HG02852 (cell line): Measurements from ENCODE around the gene DNMT3A.

ENCODE experiments used
- ATAC-seq: cut with Tn5 transposase; IDR thresholded peaks from one replicate; pipeline ENCODE4 v1.9.1; 2021; ENCODE audit warnings: mild to moderate bottlenecking, moderate library complexity; ENCODE audit not compliant: unreplicated experiment

The DNMT3A gene

DNA sequence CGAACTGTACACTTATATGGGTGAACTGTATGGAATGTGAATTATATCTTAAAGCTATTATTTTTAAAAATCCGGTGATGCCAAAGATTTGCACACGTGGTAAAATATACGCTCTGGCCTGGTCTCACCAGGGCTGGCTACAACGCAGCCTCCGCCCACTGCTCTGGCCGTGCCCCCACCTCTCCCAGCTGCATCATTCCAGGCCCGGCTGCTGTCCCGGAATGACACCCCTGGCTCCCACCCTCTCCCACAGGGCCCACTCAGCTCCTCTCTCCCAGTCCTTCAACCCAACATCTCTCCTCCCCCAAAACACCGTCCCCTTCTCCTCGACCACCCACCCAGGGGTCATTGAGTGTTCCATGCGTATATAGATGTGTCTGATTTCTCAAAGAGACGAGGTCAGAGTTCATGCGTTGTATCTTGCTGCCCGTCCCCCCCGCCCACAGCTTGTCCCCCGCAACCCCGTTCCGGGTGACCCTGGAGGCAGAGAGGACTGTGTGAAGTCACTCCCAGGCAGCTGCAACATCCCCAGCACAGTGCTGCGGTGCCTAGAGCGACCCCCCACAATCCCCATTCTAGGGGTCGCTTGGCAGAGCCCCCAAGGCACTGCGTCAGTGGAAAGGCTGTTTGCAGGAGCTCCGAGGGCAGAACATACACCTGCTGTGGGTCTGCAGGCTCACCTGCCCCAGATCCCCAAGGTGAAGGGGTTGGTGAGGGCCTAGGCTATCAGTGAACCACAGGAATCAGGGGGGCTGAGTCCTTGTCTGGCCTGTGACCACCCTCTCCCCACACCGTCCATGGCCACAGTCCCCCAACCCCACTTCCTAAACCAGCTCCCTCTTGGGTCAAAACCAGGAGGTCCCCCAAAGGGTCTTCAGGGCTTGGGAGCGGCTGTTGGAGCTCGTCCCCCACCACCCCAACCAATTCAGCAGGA is 13.3 kb downstream of the DNMT3A start:
- ATAC-seq = no peak

DNA sequence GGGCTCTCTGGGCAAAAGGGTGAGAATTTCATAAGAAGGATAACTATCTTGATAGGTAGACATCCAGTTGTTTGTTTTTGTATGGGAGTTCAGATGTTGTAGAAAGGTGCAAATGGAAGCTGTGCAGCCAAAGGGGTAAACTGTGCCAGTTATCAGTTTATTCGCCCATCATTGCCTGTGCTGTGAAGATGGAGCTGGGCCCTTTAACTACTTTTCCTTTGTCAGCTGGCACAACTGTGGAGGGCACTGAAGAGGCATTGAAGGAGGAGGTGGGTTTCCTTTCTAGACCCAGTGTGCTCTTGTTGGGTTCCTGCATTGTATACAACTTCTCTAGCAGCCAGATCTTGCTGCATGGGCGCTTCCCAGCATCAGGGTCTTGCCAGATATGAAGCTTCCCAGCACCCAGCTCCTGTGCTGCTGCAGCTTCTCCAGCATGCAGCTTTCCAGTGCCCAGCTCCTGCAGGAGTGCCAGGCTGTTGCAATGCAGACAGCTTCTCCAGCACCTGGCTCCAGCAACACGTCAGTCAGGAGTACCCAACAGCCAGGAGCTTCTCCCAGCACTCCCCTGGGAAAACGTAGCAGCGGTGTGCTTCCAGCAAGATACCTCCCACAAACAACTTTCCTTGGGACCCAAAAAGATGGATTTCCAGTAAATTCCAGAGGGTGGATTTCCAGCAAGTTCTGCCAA is 15.3 kb downstream of the DNMT3A start:
- ATAC-seq = no peak

DNA sequence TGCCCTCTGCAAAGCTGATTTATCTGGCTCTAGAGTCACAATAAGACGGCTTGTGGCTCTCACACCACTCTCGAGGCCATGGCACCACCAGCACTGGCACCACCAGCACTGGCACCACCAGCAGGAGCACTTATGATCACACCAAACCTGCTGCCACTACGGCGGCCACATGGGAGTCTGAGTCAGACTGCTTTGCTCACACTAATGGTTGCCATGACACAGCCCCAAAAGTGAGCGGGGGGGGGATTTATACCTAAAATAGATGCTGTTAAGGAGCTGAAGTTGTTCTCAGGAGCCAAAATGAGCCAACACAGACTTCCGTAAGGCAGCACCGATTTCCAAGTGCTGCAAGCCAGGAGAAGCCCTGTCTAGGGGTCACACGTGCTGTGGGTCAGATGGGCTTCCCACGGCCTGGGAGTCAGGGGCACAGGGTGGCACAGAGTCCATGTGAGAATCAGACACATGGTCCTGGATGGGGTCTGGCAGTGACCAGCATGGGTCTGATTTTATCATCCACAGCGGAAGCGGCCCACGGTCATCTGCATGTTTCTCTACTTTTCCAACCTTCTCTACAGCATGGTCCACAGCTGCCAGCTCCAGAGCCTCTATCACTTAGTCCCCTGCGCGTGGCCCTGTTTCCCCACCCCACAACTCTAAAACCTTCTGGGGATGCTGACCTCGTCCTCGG is 16.7 kb downstream of the DNMT3A start:
- ATAC-seq = no peak

DNA sequence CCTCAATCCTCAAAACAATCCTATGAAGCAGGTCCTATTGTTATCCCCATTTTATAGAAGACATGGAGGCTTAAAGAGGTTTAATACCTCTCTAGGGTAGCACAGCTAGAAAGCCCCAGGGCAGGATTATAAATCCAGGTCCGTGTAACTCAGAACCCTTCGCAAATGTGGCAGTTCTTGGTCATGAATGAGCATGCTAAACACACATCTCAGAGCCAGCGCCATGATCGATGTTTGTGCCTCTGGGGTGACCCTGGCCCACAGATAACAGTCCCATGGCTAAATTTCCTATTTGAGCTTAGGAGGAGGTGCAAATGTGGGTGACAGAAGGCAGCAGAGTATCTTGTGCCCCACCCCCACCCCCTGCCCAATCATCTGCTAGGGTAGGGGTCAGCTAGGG is 17.5 kb downstream of the DNMT3A start:
- ATAC-seq = no peak

DNA sequence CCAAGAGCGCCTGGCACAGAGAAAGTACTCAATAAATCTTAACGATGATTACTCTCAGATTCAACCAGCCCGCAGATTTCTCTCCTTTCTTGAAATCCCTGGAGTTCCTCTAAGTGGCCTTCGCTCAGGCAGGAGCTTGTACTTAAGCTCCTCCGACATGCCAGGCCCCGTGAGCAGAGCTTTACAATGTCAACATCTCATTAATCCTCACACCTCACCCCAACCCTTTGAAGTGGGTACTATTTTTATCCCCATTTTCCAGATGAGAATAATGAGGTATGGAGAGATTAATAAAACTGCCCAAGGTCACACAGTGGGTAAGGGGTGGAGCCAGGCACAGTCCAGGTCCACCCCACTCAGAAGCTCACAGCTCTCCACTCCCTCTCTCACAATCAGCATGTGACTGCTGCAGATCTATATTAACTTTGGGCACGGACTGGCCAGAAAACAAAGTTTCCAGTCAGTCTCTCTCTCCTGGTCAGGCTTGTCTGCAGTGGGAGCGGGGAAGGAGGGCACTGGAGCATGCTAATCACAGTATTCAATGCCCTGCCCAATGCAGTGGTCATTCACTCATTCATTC is 18.0 kb downstream of the DNMT3A start:
- no peak for ATAC-seq

DNA sequence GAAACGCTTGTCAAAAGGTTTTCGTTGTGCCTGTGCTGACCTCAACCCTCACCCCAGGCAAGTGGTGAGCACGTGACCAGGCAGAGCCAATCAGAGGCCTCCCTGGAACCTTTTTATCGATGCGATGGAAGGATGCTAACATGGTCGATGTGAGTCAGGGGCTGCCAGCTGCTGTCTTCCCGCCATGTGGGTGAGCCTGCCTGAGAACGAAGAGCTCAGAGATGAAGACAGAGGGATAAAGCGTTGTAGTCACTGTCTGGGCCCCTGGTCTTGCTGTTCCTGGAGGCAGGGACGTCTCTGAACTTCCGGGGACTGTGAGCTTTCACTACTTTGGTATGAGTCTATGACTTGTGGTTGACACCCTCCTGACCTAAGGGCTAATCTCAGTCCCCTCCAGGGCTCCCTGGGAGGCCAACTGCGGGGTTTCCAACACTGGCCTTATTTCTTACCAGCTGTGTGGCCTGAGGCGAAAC is 18.6 kb downstream of the DNMT3A start:
- ATAC-seq = no peak

DNA sequence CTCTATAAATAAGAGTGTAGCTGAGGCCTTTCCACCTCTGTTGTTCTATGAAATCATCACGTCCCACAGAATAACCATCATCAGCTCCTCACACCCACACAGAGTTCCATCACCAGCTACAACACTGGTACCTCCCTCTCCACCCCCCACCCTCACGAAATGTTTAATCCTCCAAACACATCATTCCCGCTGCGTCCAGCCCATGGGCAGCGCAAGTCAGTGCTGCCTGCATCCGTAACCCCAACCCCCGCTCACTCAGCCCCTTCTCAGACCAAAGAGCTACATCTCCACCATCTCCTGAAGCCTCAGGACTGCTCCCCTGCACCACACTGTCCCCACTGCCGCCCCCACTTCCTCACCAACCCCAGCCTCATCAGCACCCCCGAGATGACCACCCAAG is 19.4 kb downstream of the DNMT3A start:
- ATAC-seq = no peak

DNA sequence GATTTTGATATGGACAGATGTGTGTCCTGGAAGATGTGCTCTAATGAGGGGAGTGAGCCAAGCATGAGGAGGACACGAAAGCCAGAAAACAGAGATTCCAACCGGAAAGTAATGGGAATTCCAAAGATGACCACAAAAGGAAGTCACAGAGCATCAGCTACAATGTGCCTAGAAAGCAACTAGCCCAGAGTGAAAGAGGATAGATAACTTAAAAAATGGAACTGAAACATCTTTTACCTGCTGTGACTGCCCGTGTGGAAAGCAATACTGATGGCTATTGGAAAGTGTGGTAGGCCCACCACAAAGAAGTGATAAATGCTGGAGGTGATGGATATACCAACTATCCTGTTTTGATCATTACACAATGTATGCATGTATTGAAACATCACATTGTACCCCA is 21.6 kb downstream of the DNMT3A start:
- no peak for ATAC-seq

DNA sequence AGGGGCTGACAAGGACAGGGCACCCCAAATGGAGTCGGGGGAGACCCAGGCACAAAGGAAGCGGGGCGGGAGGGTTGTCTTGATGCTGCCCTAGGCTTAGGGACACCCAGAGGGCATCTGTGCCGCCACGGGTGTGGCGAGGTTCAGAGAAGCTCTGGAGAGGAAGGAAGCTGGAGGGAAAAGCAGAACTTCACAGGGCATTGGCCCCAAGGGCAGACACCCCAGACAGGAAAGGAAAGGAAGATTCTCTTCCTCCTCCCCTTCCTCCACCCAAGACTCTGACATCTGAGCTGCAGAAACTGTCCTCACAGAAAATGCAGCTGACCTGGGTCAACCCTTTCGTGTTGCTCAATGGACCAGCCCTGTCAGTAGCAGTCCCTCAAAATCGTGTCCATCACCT is 25.6 kb downstream of the DNMT3A start:
- no peak for ATAC-seq

DNA sequence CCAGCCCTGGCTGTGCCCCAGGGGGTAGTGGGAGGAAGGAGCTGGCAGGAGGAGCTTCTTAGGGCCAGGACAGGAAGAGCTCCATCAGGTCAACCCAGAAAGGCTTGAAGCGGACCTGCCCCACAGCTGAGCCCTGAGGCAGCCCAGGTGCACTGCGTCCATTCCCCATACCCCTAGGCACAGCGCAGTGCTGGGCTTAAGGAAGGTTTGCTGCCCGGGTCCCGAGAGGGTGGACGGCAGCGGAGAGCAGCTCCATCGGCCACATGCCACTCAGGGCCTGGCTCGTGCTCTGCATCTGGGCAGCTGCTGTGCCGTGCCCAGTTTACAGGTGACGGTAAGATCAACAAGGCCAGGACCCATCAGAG is 26.4 kb downstream of the DNMT3A start:
- ATAC-seq = no peak

DNA sequence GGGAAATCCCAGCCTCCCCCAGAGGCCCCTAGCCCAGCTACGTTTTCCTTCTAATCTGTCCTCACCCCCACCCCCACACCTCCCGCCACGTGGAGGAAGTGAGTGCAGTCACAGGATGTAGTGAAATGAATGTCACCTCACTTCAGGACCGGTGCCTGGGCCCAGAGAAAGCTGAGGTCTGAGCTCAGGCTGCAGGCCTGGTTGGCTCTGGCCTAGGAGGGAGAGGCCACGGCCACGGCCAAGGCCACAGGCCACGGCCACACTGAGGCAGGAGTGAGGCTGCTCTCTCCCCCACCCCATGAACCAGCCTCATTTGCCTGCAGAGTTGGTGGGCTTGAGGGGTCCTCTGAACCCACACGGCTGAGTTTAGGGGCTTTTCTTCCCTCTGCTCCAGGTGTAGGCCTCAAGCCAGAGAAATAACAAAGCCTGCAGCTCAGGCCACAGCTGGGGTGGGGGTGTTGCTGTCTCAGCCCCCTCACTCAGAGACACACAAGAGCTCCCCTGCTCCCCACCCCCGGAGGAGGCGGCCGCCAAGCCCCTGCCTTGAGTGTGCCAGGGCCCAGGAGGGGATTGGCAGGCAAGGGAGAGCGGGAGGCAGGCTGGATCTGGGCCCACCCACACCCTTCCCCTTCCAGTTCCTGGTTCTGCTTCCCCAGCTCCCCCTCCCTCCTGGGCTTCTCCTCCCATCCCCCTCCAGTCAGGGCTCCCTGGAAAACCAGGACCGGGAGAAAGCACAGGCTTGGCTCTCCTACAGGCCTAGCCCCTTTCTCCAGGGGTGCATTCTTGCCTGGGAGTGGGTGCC is 27.0 kb downstream of the DNMT3A start:
- ATAC-seq = peak; percentile 86

DNA sequence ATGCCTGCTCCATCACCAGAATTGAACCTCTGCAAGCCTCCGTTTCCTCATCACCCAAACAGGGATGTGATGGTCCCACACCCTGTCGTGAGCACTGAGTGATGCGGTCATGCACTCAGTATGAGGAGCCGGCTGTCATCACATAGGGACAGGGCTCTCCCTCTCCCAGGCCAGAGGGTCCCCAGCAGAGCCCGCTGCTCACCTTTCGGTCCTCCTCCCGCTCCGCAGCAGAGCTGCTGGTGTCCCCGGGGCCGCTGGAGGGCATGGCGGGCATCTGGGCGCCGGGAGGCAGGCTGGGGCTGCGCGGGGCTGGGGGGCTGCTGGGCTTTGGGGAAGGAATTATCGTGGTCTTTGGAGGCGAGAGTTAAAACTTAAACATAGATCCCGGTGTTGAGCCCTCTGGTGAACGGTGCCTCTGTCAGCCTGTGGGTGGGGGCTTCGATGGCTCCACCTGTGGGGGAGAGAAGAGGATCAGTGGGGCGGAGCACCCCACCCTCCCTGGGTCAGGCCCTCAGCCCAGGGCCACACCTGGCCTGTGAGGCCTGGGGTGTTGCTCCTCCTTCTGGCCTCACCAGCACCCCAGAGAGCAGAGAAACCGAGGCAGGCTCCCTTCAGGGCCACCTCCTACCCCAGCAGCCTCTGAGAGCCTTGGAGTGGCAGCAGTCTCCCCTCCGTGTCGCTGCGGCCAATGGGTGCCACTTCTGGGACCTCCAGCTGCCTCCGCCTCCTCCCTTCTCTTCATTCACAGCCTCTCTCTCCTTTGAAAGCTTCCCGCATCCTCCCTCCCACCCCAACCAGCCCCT is 27.8 kb downstream of the DNMT3A start:
- peak; percentile 16 for ATAC-seq

DNA sequence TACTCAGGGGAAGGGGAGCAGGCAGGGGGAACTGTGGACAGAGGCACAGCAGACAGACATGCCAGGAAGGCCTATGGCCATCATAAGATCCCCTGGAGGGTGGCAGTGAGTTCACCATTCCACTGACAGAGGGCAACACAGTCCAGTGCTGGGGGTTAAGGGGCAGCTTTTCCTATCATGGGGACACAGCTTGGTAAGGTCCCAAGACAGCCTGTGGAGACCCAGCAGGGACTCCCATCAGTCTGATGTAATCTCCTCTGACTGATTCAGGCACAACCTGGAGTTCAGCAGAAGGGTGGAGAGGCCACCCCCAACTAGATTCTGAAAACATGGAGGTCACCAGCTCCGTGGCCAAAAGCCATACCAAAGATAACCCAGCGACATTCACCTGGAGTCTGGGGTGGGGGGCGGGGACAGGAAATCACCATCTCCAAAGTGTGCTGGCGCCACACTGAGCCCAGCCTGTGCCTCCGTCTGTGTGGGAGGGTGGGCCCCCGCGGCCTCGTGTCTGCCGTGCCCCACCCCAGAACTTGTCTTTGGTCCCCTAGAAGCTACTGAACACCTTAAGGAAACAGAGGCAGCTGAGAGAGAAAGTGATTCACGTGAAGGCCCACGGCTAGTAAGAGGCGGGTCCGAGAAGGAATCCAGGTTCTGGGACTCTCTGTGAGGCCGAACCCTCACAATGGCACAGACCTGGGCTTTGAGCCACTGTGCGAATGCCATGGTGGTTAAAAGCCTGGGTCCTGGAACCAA is 28.6 kb downstream of the DNMT3A start:
- no peak for ATAC-seq

DNA sequence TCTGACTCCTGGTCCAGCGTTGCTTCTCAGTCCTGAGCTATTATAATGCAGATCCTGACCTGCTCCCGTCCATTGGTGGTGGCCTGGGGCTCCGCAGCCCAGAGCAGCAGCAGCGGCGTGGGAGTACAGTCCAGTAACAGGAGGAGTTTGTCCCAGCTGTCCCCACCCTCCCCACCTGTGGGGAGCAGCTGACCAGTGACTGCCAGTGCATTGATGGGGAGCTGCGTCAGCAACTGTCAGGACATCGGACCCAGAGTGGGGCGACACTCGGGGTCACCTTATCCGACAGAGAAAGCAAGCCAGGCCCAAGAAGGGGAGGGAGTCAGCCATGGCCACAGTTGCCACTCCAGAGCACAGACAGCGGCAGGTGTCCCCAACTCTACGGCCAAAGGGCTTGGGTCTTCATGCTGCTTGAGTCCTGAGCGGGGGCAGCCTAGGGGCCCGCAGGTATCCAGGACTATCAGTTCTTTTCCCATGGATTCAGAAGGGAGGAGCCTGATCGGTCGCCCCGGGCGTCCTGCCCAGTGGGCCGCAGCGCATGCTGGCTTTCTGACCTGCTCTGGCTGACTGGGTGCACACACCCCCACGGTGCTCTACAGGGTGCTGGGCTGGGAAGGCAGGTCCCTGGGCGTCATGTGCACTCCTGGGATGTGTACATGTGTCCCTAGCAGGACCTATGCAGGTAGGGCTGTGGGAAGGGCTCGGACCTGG is 29.7 kb downstream of the DNMT3A start:
- ATAC-seq = no peak

DNA sequence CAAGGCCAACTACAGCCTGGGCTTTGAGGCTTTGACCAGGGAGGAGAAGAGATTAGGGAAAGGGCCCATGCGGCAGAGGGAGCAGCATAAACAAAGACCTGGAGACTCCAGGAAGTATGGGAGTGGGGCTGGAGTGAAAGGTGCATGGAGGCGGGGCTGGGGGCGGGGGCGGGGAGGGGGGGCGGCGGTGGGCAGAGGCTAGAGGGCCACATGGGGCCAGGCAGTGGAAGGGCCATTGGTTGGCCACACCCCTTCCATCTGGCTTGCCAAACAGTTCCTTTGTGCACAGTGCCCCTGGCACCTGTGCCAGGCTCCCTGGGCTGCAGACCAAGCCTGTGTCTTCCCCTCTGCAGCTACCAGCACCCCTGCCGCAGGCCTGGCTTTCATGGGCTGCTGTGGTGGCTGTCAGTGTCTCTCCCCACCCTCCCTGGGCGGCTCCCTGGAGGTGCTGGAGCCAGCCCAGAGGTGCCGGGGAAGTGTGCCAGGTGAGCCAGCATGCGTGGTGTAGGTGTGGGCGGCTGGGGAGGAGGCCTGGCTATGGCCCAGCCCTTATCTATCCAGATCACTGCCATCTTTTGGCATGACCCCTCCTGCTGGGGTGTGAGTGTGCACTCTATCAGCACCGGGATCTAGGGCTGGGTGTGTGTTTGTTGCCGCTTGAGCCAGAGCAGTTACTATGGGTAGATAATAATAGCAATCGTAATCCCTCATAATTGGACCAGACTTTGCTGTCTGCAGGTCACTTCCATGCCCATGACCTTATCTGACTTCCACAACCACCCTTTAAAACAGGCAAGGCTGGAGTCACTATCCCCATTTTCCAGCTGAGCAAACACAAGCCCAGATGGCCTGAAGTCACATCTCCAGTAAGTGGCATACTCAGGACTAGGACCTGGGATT is 30.5 kb downstream of the DNMT3A start:
- ATAC-seq = no peak

DNA sequence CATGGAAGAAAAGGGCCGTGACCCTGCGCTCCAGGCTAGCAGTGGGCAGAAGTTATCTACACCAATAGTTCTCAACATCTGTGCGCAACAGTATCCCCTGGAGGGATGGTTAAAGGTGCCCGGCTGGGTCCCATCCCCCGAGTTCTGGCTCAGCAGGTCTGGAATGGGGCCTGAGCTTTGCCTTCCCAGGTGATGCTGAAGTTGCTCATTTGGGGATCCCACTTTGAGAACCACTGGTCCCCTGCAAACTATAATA is 31.1 kb downstream of the DNMT3A start:
- ATAC-seq = no peak

DNA sequence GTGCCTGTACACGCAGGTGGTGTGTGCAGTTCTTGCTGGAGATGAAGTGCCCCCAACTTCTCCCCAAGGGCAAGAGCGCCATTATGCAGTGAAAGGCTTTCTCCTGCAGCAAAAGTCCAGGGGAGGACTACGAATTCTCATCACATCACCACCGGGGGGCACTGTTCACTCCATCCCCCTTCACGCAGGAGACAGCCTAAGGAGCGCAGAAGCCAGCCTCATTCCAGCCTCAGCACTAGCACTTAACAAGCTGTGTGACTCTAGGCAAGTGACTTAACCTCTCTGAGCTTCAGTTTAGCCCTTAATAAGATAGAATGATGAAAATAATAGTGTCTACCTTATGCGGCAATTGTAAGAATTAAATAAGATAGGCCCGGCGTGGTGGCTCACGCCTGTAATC is 32.3 kb downstream of the DNMT3A start:
- ATAC-seq = no peak

DNA sequence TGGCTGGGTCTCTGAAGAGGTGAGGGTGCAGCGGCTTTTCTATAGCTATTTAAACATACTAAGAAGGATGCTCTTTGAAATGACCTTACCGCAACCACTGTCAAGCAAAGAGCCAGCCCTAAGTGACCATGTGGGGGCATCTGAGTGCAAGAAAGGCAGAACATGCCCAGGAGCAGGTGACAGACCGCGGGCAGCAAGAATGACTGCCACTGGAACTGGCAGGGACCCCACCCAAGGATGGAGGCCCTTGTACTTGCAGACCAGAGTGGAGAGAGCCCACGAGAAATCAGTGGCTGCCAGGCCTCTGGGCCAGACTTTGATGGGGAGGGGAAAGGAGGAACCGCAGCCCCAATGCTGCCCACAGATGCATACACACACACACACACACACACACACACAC is 33.1 kb downstream of the DNMT3A start:
- ATAC-seq = no peak
